ENCODE measurements around the gene CFL1. TPM values are rescaled to one million over a fixed set of nuclear protein-coding genes. Genes with fewer than 3 reads are reported as not detected.

Gene CFL1
- total and polyA plus RNA-seq, 2 of the 4 experiments (the other 2 are of a cell fraction), result 960 to 2,231 TPM

DNA sequence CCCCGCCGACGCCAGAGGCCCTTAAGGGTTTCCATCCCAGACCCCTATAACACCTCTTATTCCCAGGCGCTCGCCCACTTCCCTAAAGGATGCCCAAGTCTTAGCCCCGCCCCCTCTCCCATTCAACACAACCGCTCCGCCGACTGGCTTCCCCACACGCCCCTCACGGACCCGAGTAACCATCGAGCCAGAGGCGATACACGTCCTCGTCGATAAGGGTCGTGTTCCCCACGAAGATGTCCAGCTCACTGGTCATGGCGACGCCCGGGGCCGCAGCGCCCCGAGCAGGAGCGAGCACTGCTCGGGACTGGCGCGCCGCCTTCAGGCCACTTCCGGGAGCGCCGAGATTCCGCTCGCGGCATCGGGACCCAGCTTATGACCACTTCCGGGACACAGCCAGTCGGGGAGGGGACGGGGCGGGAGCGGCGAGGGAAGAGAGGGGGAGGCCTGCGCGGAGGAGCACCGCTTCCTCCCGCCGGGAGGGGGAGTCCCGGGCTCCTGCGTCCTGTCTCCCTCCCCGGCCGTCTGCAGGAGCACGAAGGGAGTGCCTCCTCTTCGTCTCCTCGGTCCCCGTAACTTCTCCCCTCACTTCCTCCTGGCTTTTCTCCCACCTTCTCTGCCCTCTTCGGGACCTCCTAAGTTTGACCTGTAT lies 30.3 kb upstream of the CFL1 start, which contains the start of gene FIBP:
Gene FIBP, minus strand, starts transcription at position 309 of the 652 bp plus-strand sequence. Its CDS starts 53 bp downstream, at position 256.
- Histone ChIP-seq H3K23ac (ENCODE audit: low read depth, low read length) (peak within 1 kb of the TSS; percentile 99), H4K8ac (ENCODE audit: low read depth in 2 of 2, low read length in 2 of 2) (peak within 1 kb of the TSS; percentile 74 to 98), H3K18ac (ENCODE audit: low read depth, low read length) (peak within 1 kb of the TSS; percentile 70), H3K9me3 (ENCODE audit: control insufficient read depth, insufficient read depth, low read length) (no peaks in the 10 kb centered on the region), H2AK9ac (replicated peaks; ENCODE audit: low read depth, low read length, poor library complexity) (peak within 1 kb of the TSS; percentile 98), H3K27me3 (ENCODE audit: control insufficient read depth, insufficient read depth, low read length) (no peaks in the 10 kb centered on the region), H3K4me2 (ENCODE audit: low read depth, low read length) (peak within 1 kb of the TSS; percentile 91), H3K4ac (ENCODE audit: low read depth, low read length) (peak within 1 kb of the TSS; percentile 98), H4K5ac (ENCODE audit: low read depth, low read length) (peak within 1 kb of the TSS; percentile 78), H4K20me1 (ENCODE audit: insufficient read depth, low read length) (peaks cover 49% of the 10 kb centered on the region), H2BK20ac (ENCODE audit: low read depth, low read length) (peak within 1 kb of the TSS; percentile 5; the same call in 1 of the 2 replicates), H3K9me1 (ENCODE audit: insufficient read depth, low read length) (no peaks in the 10 kb centered on the region), H2AK5ac (ENCODE audit: low read depth, low read length) (peak within 1 kb of the TSS; percentile 90), H3K14ac (replicated peaks; ENCODE audit: low read depth, low read length) (peak within 1 kb of the TSS; percentile 99), H2AFZ (replicated peaks; ENCODE audit: low read length, poor library complexity) (peak within 1 kb of the TSS; percentile 99), H4K91ac (ENCODE audit: insufficient read depth, low read depth, low read length) (peak within 1 kb of the TSS; percentile 95), H3K36me3 (ENCODE audit: control insufficient read depth, insufficient read depth, low read length) (peaks cover 42% of the 10 kb centered on the region), H3K4me1 (ENCODE audit: control insufficient read depth, insufficient read depth, low read length) (peaks cover 17% of the 10 kb centered on the region), H3K79me1 (ENCODE audit: low read depth in 1 of 2, low read length in 2 of 2) (peaks cover 9 to 70% of the 10 kb centered on the region in 2 experiments), H3K9ac (ENCODE audit: low read depth, low read length) (peak within 1 kb of the TSS; percentile 78), H2BK15ac (ENCODE audit: low read depth, low read length) (peak within 1 kb of the TSS; percentile 65; the same call in 1 of the 3 replicates), H2BK120ac (ENCODE audit: low read depth, low read length) (peak within 1 kb of the TSS; percentile 87), H3K56ac (ENCODE audit: extremely low read depth, insufficient read depth, low read length) (peak within 1 kb of the TSS; percentile 96), H3K27ac (ENCODE audit: insufficient read depth, low read length) (peak within 1 kb of the TSS; percentile 93), H3K4me3 (ENCODE audit: insufficient read depth, low read depth, low read length) (peak within 1 kb of the TSS; percentile 81), H2BK5ac (ENCODE audit: low read depth, low read length, poor library complexity, severe bottlenecking) (peak within 1 kb of the TSS; percentile 87)
- ATAC-seq (ENCODE audit: low read depth) (peak; percentile 67), DNase-seq (peak; percentile 96)
- in situ Hi-C loops (cut with MboI; ENCODE audit: low sequenced_read_pairs), result no loop called here
- WGBS, 2 experiments (ENCODE audit: extremely low coverage in 2 of 2, insufficient read length in 1 of 2), result 0% methylated on average over 14 of the region's 57 CpGs; no CpG with 5 or more reads in 1 of the 2 experiments
- ChIA-PET POLR2A (ENCODE audit: unreplicated experiment) (interaction anchor here (0.5 to 4.4 kb wide), 8 partner anchors 8 to 1110 kb away, joined by 3 to 20 read pairs (median 6); partner anchors contain the start of genes FOSL1 and SF1), CTCF (interaction anchor here (0.7 to 2.1 kb wide), 18 partner anchors 9 to 176 kb away, joined by 3 to 8 read pairs (median 4); partner anchors contain the start of genes EFEMP2, FOSL1, KAT5 and MUS81)
- dilution Hi-C loops (cut with HindIII; ENCODE audit: low sequenced_read_pairs, unreplicated experiment), result no loop called here
- intact Hi-C loops (cut with micrococcal nuclease), result loop anchor here (1.0 to 2.0 kb wide), 4 partner anchors 31 to 101 kb away; partner anchors contain the start of gene SART1
- no TSS peak for BruUV-seq (replicated peaks)
- no peak; the same call in 1 of the 2 replicates for TF ChIP-seq FOS (IDR thresholded peaks at IDR 0.05; ENCODE audit: low read depth, low read length)
- no peak; the same call in none of the 2 replicates for TF ChIP-seq RAD21 (IDR thresholded peaks at IDR 0.05; ENCODE audit: low read length)
- TF ChIP-seq, protein P1, sequence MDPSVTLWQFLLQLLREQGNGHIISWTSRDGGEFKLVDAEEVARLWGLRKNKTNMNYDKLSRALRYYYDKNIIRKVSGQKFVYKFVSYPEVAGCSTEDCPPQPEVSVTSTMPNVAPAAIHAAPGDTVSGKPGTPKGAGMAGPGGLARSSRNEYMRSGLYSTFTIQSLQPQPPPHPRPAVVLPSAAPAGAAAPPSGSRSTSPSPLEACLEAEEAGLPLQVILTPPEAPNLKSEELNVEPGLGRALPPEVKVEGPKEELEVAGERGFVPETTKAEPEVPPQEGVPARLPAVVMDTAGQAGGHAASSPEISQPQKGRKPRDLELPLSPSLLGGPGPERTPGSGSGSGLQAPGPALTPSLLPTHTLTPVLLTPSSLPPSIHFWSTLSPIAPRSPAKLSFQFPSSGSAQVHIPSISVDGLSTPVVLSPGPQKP (IDR thresholded peaks at IDR 0.05; ENCODE audit: borderline replicate concordance, low read depth, low read length), result no peak
- TF ChIP-seq BHLHE40 (IDR thresholded peaks at IDR 0.05; ENCODE audit: low read depth, low read length), result 0 out of 2 replicates have a peak, but pooled peaks have one; percentile 28
- TF ChIP-seq RCOR1 (IDR thresholded peaks at IDR 0.05; ENCODE audit: insufficient replicate concordance, low read length), result no peak
- TF ChIP-seq SMC3 (IDR thresholded peaks at IDR 0.05; ENCODE audit: low read depth, low read length), result peak; percentile 41
- peak; percentile 65 for TF ChIP-seq POLR2A (IDR thresholded peaks at IDR 0.05; ENCODE audit: low read depth, low read length)
- TF ChIP-seq USF2 (IDR thresholded peaks at IDR 0.05; ENCODE audit: low read depth, low read length), result no peak
- peak; percentile 83 for TF ChIP-seq CTCF (conservative IDR thresholded peaks at IDR 0.05; ENCODE audit: low read depth, low read length)
- 0 out of 2 replicates have a peak, but pooled peaks have one; percentile 44 for TF ChIP-seq MXI1 (IDR thresholded peaks at IDR 0.05; ENCODE audit: borderline replicate concordance, low read depth, low read length)
- no peak for TF ChIP-seq RFX5 (IDR thresholded peaks at IDR 0.05; ENCODE audit: low read depth, low read length)
- peak; percentile 98 for TF ChIP-seq MAZ (IDR thresholded peaks at IDR 0.05; ENCODE audit: borderline replicate concordance, low read depth, low read length)
- no peak; the same call in none of the 2 replicates for TF ChIP-seq CHD1 (IDR thresholded peaks at IDR 0.05; ENCODE audit: low read depth, low read length)
